ENCODE data around the gene RC3H1. TPM values are rescaled to one million over a fixed set of nuclear protein-coding genes. Genes with fewer than 3 reads are reported as not detected.

RC3H1 gene
- polyA plus RNA-seq, 2 of the 4 experiments (the other 2 are of a cell fraction), result 4.0 to 12.7 TPM

GRCh38 chr1:173893611-173894010 lies 128.5 kb downstream of the RC3H1 start (continued):
- TF ChIP-seq POLR2AphosphoS2 (conservative IDR thresholded peaks at IDR 0.05; ENCODE audit: low read length), result no peak
- TF ChIP-seq EHMT2 (IDR thresholded peaks at IDR 0.05; ENCODE audit: low read depth), result no peak
- TF ChIP-seq ZNF302 (CRISPR knock-in tag; IDR thresholded peaks at IDR 0.05), result no peak
- TF ChIP-seq FOSB (CRISPR knock-in tag; IDR thresholded peaks at IDR 0.05), result no peak

- ATAC-seq (no peak), FAIRE-seq (no peak), DNase-seq (ENCODE audit: low read depth in 1 of 2, low spot score in 1 of 2) (no peak)
- Histone ChIP-seq H3K4me1 (no peaks in the 10 kb centered on the region), H3K4me3 (no peak overlapping the region), H3K9me3 (no peaks in the 10 kb centered on the region), H3K4me2 (no peak overlapping the region), H3K27ac (no peak overlapping the region)
- ChIA-PET CTCF (interaction anchor here (1.1 kb wide), 1 partner anchor 25 kb away, joined by 6 read pairs; no protein-coding TSS in a partner anchor), POLR2A (interaction anchor here (1.0 kb wide), 1 partner anchor 22 kb away, joined by 5 read pairs; the partner anchor contains the start of gene ZBTB37)
- WGBS (ENCODE audit: missing lambda C conversion rate), result 85% methylated on average over 2 of the region's 2 CpGs
- TF ChIP-seq SREBF2 (IDR thresholded peaks at IDR 0.05), result no peak
- no peak for TF ChIP-seq MAFK (IDR thresholded peaks at IDR 0.05; ENCODE audit: partially characterized antibody)
- TF ChIP-seq HEYL (CRISPR knock-in tag; IDR thresholded peaks at IDR 0.05), result no peak
- no peak for TF ChIP-seq EP300 (IDR thresholded peaks at IDR 0.05)
- no peak for TF ChIP-seq BHLHE40 (IDR thresholded peaks at IDR 0.05; ENCODE audit: low read depth, low read length)
- no peak for TF ChIP-seq RCOR1 (IDR thresholded peaks at IDR 0.05; ENCODE audit: low read depth, low read length)
- no peak for TF ChIP-seq GATA3 (IDR thresholded peaks at IDR 0.05; ENCODE audit: borderline replicate concordance)
- TF ChIP-seq POLR2AphosphoS2 (conservative IDR thresholded peaks at IDR 0.05; ENCODE audit: low read length), result no peak
- TF ChIP-seq FOXS1 (CRISPR knock-in tag; IDR thresholded peaks at IDR 0.05), result no peak
- no peak for TF ChIP-seq CEBPB (IDR thresholded peaks at IDR 0.05)
Measured at GRCh38 chr1:173889885-173890284, 132.3 kb downstream of the RC3H1 start.

GRCh38 chr1:173888749-173889148 lies 133.4 kb downstream of the RC3H1 start:
- TF ChIP-seq ZSCAN20 (CRISPR knock-in tag; IDR thresholded peaks at IDR 0.05), result no peak
- no peak for TF ChIP-seq BCL3 (IDR thresholded peaks at IDR 0.05)
- no peak for TF ChIP-seq RFX5 (IDR thresholded peaks at IDR 0.05)
- no peak for TF ChIP-seq HOXA7 (CRISPR knock-in tag; IDR thresholded peaks at IDR 0.05)
- TF ChIP-seq FOSL2 (IDR thresholded peaks at IDR 0.05), result no peak
- no peak for TF ChIP-seq FOSL2 (CRISPR knock-in tag; IDR thresholded peaks at IDR 0.05)
- no peak for TF ChIP-seq KDM5A (IDR thresholded peaks at IDR 0.05)
- no peak for TF ChIP-seq MAFK (IDR thresholded peaks at IDR 0.05; ENCODE audit: partially characterized antibody)
- TF ChIP-seq CTCF (IDR thresholded peaks at IDR 0.05), result no peak
- no peak for TF ChIP-seq EHF (CRISPR knock-in tag; IDR thresholded peaks at IDR 0.05)
- TF ChIP-seq E2F6 (IDR thresholded peaks at IDR 0.05; ENCODE audit: borderline replicate concordance, low read depth), result no peak
- no peak for TF ChIP-seq BHLHE40 (IDR thresholded peaks at IDR 0.05; ENCODE audit: low read depth, low read length)
- no peak for TF ChIP-seq NPAS2 (CRISPR knock-in tag; IDR thresholded peaks at IDR 0.05; ENCODE audit: borderline replicate concordance)
- TF ChIP-seq PHF8 (IDR thresholded peaks at IDR 0.05; ENCODE audit: borderline replicate concordance, low read depth), result no peak
- TF ChIP-seq CHD2 (IDR thresholded peaks at IDR 0.05; ENCODE audit: low read length, partially characterized antibody), result no peak
- TF ChIP-seq HOXB13 (CRISPR knock-in tag; IDR thresholded peaks at IDR 0.05; ENCODE audit: low read depth), result no peak
- TF ChIP-seq RCOR1 (IDR thresholded peaks at IDR 0.05; ENCODE audit: low read depth, low read length), result no peak
- no peak for TF ChIP-seq MAZ (IDR thresholded peaks at IDR 0.05; ENCODE audit: borderline replicate concordance, low read depth, low read length)
- DNase-seq (ENCODE audit: low read depth in 1 of 2, low spot score in 1 of 2), result no peak
- Histone ChIP-seq H3K9me3 (no peaks in the 10 kb centered on the region), H3K27ac (no peak overlapping the region), H3K4me1 (no peaks in the 10 kb centered on the region), H3K4me2 (no peak overlapping the region), H3K4me3 (no peak overlapping the region)
- FAIRE-seq, result no peak
- ChIA-PET POLR2A (no interaction called here), CTCF (interaction anchor here (1.1 kb wide), 1 partner anchor 26 kb away, joined by 6 read pairs; no protein-coding TSS in a partner anchor)
- no peak for ATAC-seq
